ENCODE results near the gene ATAD3B.
"Not testable (repeated sequence)": the region's sequence is repeated elsewhere in the genome, so short reads cannot be mapped to it uniquely, and the experiment has no call there.

Gene ATAD3B

GRCh38 chr1:1450616-1451015, 20.9 kb upstream of the ATAD3B start:
- DNase-seq (ENCODE audit: low read depth): not testable (repeated sequence)

- DNase-seq (ENCODE audit: low read depth): no peak
These were observed 19.7 kb upstream of the ATAD3B start for GRCh38 chr1:1451696-1452364.

GRCh38 chr1:1452365-1452739, 19.2 kb upstream of the ATAD3B start:
- DNase-seq (ENCODE audit: low read depth): not testable (repeated sequence)

GRCh38 chr1:1452882-1453281, 18.7 kb upstream of the ATAD3B start:
- no peak for DNase-seq (ENCODE audit: low read depth)

- not testable (repeated sequence) for DNase-seq (ENCODE audit: low read depth)
These were observed 17.1 kb upstream of the ATAD3B start for GRCh38 chr1:1454286-1455056.

GRCh38 chr1:1455366-1455884, 16.1 kb upstream of the ATAD3B start:
- DNase-seq (ENCODE audit: low read depth): no peak

GRCh38 chr1:1455934-1456333, 15.6 kb upstream of the ATAD3B start:
- DNase-seq (ENCODE audit: low read depth): not testable (repeated sequence)

- not testable (repeated sequence) for DNase-seq (ENCODE audit: low read depth)
These were observed 14.8 kb upstream of the ATAD3B start for GRCh38 chr1:1456683-1457255.

- DNase-seq (ENCODE audit: low read depth): not testable (repeated sequence)
These were observed 12.4 kb upstream of the ATAD3B start for GRCh38 chr1:1459156-1459555.

- not testable (repeated sequence) for DNase-seq (ENCODE audit: low read depth)
These were observed 11.9 kb upstream of the ATAD3B start for GRCh38 chr1:1459711-1460110.

- no peak for DNase-seq (ENCODE audit: low read depth)
These were observed 10.9 kb upstream of the ATAD3B start for GRCh38 chr1:1460540-1461130.

- DNase-seq (ENCODE audit: low read depth): no peak
These were observed 9.7 kb upstream of the ATAD3B start for GRCh38 chr1:1461721-1462317.

GRCh38 chr1:1462318-1462966, 9.1 kb upstream of the ATAD3B start:
- DNase-seq (ENCODE audit: low read depth): no peak

GRCh38 chr1:1463312-1463711, 8.3 kb upstream of the ATAD3B start:
- DNase-seq (ENCODE audit: low read depth): no peak

GRCh38 chr1:1468196-1468985, 3.2 kb upstream of the ATAD3B start:
- DNase-seq (ENCODE audit: low read depth): not testable (repeated sequence)

- no peak for DNase-seq (ENCODE audit: low read depth)
These were observed 758 bp upstream of the ATAD3B start for GRCh38 chr1:1470626-1471388.

- DNase-seq (ENCODE audit: low read depth): not testable (repeated sequence)
These were observed 700 bp downstream of the ATAD3B start for GRCh38 chr1:1472053-1472876.

- DNase-seq (ENCODE audit: low read depth): not testable (repeated sequence)
These were observed 4.4 kb downstream of the ATAD3B start for GRCh38 chr1:1476011-1476410.

GRCh38 chr1:1477206-1477605, 5.6 kb downstream of the ATAD3B start:
- no peak for DNase-seq (ENCODE audit: low read depth)
